ENCODE measurements around the gene TTC39C. TPM values are rescaled to one million over a fixed set of nuclear protein-coding genes. Genes with fewer than 3 reads are reported as not detected.

The TTC39C gene
- total RNA-seq, 2 experiments from 2014 or later: 31.4 to 47.0 TPM

DNA sequence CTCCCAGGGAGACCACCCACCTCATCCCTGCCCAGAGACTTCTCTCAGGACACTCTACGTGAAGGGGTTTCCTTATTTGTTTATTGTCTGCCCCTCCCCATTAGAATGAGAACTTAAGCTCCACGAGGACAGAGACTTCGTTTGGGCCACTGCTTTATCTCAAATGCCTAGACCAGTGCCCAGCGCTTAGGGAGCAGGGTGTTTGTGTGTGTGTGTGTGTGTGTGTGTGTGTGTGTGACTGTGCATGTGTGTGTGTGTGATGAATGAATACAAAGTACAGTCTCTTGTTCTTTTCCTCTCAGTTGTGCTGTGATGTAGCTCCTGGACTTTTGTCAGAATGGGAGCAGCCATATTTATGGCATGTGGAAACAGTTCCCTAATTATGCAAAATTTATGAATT lies 89.9 kb downstream of the TTC39C start:
- H3K9me3 ChIP-seq (ENCODE audit: low read length): no peaks in the 10 kb centered on the region
- H3K9me2 ChIP-seq (ENCODE audit: insufficient read depth, low read length): no peaks in the 10 kb centered on the region
- no peak for DNase-seq (ENCODE audit: low spot score)
- H2AFZ ChIP-seq (ENCODE audit: low read length): no peak overlapping the region
- TF ChIP-seq, protein P1, sequence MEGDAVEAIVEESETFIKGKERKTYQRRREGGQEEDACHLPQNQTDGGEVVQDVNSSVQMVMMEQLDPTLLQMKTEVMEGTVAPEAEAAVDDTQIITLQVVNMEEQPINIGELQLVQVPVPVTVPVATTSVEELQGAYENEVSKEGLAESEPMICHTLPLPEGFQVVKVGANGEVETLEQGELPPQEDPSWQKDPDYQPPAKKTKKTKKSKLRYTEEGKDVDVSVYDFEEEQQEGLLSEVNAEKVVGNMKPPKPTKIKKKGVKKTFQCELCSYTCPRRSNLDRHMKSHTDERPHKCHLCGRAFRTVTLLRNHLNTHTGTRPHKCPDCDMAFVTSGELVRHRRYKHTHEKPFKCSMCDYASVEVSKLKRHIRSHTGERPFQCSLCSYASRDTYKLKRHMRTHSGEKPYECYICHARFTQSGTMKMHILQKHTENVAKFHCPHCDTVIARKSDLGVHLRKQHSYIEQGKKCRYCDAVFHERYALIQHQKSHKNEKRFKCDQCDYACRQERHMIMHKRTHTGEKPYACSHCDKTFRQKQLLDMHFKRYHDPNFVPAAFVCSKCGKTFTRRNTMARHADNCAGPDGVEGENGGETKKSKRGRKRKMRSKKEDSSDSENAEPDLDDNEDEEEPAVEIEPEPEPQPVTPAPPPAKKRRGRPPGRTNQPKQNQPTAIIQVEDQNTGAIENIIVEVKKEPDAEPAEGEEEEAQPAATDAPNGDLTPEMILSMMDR (conservative IDR thresholded peaks at IDR 0.05; ENCODE audit: low read length): no peak
- TF ChIP-seq EZH2phosphoT487 (IDR thresholded peaks at IDR 0.05; ENCODE audit: borderline replicate concordance, low read depth, low read length): no peak
- BruUV-seq (replicated peaks): no TSS peak
- no peak overlapping the region for H3K4me2 ChIP-seq (ENCODE audit: low read length)
- H4K20me1 ChIP-seq (ENCODE audit: insufficient read depth, low read length): no peaks in the 10 kb centered on the region
- ChIA-PET POLR2A (interaction anchor here (0.9 kb wide), 1 partner anchor 14 kb away, joined by 3 read pairs; no protein-coding TSS in a partner anchor), CTCF (ENCODE audit: unreplicated experiment) (no interaction called here)
- H3K27ac ChIP-seq (ENCODE audit: low read depth, low read length, poor library complexity, severe bottlenecking): no peak overlapping the region
- intact Hi-C loops (cut with micrococcal nuclease; ENCODE audit: unreplicated experiment): no loop called here
- H3K4me1 ChIP-seq (ENCODE audit: insufficient read depth, low read length, poor library complexity, severe bottlenecking): peaks cover 3% of the 10 kb centered on the region
- H3K36me3 ChIP-seq (ENCODE audit: insufficient read depth, low read length): peaks cover 3% of the 10 kb centered on the region
- H3K4me3 ChIP-seq (ENCODE audit: low read depth, low read length, poor library complexity, severe bottlenecking): no peak overlapping the region
- no peaks in the 10 kb centered on the region for H3K79me2 ChIP-seq (ENCODE audit: insufficient read depth, low read depth, low read length)

DNA sequence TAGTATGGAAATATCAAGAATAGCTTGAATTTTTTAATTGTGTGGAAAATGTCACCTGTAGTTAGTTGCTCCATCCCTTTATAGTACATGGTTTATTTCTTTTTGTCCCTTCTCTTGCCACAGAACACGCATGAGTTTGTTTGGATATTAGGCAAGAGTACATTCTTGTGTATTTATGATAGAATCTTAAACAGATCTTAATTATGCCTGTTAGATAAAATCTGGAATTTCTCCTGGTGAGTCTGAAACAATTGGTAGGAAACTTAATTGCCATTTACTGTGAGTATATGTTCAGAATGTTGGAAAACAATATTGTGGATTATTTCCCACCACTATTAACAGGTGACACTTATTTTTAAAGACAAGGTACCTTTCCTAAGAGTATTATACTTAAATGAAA lies 94.1 kb downstream of the TTC39C start:
- no TSS peak for BruUV-seq (replicated peaks)
- TF ChIP-seq EZH2phosphoT487 (IDR thresholded peaks at IDR 0.05; ENCODE audit: borderline replicate concordance, low read depth, low read length): no peak
- TF ChIP-seq, protein P1 (conservative IDR thresholded peaks at IDR 0.05; ENCODE audit: low read length): no peak
- peaks cover 4% of the 10 kb centered on the region; the same call in 1 of the 2 replicates for H3K36me3 ChIP-seq (ENCODE audit: insufficient read depth, low read length)
- CTCF ChIA-PET (ENCODE audit: unreplicated experiment): no interaction called here
- no peak for DNase-seq (ENCODE audit: low spot score)
- no peak overlapping the region for H3K27ac ChIP-seq (ENCODE audit: low read depth, low read length, poor library complexity, severe bottlenecking)
- no peaks in the 10 kb centered on the region for H3K79me2 ChIP-seq (ENCODE audit: insufficient read depth, low read depth, low read length)
- no peak overlapping the region for H3K4me3 ChIP-seq (ENCODE audit: low read depth, low read length, poor library complexity, severe bottlenecking)
- no peak overlapping the region for H3K4me2 ChIP-seq (ENCODE audit: low read length)
- intact Hi-C loops (cut with micrococcal nuclease; ENCODE audit: unreplicated experiment): loop anchor here (5.0 kb wide), 2 partner anchors 51 to 186 kb away; no protein-coding TSS in a partner anchor
- no peaks in the 10 kb centered on the region for H3K9me3 ChIP-seq (ENCODE audit: low read length)
- peaks cover 5% of the 10 kb centered on the region for H3K4me1 ChIP-seq (ENCODE audit: insufficient read depth, low read length, poor library complexity, severe bottlenecking)
- H4K20me1 ChIP-seq (ENCODE audit: insufficient read depth, low read length): no peaks in the 10 kb centered on the region
- POLR2A ChIA-PET: interaction anchor here (0.7 to 1.8 kb wide), 4 partner anchors 14 to 189 kb away, joined by 4 to 6 read pairs (median 5); no protein-coding TSS in a partner anchor
- H3K9me2 ChIP-seq (ENCODE audit: insufficient read depth, low read length): no peaks in the 10 kb centered on the region
- H2AFZ ChIP-seq (ENCODE audit: low read length): no peak overlapping the region

DNA sequence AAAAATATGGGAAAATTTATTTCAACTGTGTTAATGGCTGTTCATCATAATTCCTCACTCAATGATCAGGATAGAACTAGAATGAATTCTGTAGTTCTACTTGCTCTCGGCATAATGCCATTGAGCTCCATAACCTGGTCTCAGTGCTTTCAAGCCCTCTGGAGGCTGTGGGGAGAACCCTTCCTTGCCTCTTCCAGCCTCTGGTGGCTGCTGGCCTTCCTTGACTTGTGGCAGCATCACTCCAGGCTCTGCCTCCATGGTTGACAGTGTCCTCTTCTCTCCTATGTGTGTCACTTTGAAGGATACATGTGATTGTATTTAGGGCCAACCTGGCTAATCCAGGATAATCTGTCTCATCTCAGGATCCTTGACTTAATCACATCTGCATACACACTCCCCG lies 97.4 kb downstream of the TTC39C start:
- no peak for DNase-seq (ENCODE audit: low spot score)
- Histone ChIP-seq H3K36me3 (ENCODE audit: insufficient read depth, low read length) (peaks cover 10% of the 10 kb centered on the region; the same call in 1 of the 2 replicates), H4K20me1 (ENCODE audit: insufficient read depth, low read length) (no peaks in the 10 kb centered on the region)

More for the DNA sequence above, 97.4 kb downstream of the TTC39C start:
- no peak for TF ChIP-seq EZH2phosphoT487 (IDR thresholded peaks at IDR 0.05; ENCODE audit: borderline replicate concordance, low read depth, low read length)
- TF ChIP-seq, protein P1 (conservative IDR thresholded peaks at IDR 0.05; ENCODE audit: low read length): no peak
- ChIA-PET POLR2A (interaction anchor here (0.6 to 0.7 kb wide), 2 partner anchors 114 to 240 kb away, joined by 3 read pairs; no protein-coding TSS in a partner anchor), CTCF (ENCODE audit: unreplicated experiment) (no interaction called here)
- Histone ChIP-seq H3K4me2 (ENCODE audit: low read length) (no peak overlapping the region), H3K4me1 (ENCODE audit: insufficient read depth, low read length, poor library complexity, severe bottlenecking) (peaks cover 5% of the 10 kb centered on the region), H3K9me3 (ENCODE audit: low read length) (no peaks in the 10 kb centered on the region), H3K9me2 (ENCODE audit: insufficient read depth, low read length) (no peaks in the 10 kb centered on the region), H3K79me2 (ENCODE audit: insufficient read depth, low read depth, low read length) (no peaks in the 10 kb centered on the region), H2AFZ (ENCODE audit: low read length) (no peak overlapping the region), H3K27ac (ENCODE audit: low read depth, low read length, poor library complexity, severe bottlenecking) (no peak overlapping the region), H3K4me3 (ENCODE audit: low read depth, low read length, poor library complexity, severe bottlenecking) (no peak overlapping the region)
- BruUV-seq (replicated peaks): no TSS peak
- intact Hi-C loops (cut with micrococcal nuclease; ENCODE audit: unreplicated experiment): no loop called here
